ENCODE measurements around the gene NOTUM.

DNA sequence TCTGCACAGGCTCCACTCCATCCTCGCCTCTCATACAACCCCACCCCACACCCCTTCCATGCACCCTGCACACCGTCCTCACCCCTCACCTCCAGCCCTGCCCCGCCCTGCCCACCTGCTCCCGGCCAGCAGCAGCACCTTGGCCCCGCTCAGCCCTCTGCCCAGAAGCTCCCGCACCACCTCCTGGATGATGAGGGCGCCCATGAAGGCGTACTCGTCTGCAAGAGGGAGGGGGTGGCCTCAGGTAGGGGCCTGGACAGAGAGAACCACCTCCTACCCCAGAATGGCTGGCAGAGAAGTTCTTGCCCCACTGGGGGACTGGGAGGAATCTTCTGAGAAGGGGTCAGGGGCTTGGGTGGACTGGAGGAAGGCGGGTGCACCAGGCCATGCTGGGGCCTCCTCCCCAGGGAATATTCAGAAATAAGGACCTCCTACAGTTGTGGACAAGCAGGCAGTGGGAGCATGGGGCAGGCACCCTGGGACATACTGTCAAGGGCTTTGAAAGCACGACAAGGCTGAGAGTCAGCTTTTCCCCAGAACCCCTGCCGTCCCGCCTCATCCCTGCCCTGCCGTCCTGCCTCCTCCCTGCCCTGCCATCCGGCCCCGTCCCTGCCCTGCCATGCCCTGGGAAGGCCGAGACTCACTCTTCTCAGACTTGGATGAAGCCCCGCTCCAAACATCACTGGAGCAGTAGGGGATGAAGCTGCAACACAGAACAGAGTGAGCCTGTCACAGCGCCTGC, 3.1 kb downstream of the NOTUM start:
- TF ChIP-seq, protein P1, sequence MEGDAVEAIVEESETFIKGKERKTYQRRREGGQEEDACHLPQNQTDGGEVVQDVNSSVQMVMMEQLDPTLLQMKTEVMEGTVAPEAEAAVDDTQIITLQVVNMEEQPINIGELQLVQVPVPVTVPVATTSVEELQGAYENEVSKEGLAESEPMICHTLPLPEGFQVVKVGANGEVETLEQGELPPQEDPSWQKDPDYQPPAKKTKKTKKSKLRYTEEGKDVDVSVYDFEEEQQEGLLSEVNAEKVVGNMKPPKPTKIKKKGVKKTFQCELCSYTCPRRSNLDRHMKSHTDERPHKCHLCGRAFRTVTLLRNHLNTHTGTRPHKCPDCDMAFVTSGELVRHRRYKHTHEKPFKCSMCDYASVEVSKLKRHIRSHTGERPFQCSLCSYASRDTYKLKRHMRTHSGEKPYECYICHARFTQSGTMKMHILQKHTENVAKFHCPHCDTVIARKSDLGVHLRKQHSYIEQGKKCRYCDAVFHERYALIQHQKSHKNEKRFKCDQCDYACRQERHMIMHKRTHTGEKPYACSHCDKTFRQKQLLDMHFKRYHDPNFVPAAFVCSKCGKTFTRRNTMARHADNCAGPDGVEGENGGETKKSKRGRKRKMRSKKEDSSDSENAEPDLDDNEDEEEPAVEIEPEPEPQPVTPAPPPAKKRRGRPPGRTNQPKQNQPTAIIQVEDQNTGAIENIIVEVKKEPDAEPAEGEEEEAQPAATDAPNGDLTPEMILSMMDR (IDR thresholded peaks at IDR 0.05; ENCODE audit: extremely low read depth in 1 of 2, insufficient read depth in 1 of 2, low read depth in 1 of 2, low read length in 2 of 2), result no peak
- TF ChIP-seq EZH2 (IDR thresholded peaks at IDR 0.05; ENCODE audit: borderline replicate concordance, low read depth, low read length, severe bottlenecking) (no peak), POLR2A (IDR thresholded peaks at IDR 0.05; ENCODE audit: low read depth, low read length) (no peak), JUN (IDR thresholded peaks at IDR 0.05; ENCODE audit: borderline replicate concordance, insufficient read depth, insufficient read length, low read depth) (no peak), POLR2AphosphoS5 (IDR thresholded peaks at IDR 0.05; ENCODE audit: insufficient read depth, low read depth, low read length) (no peak), FOS (IDR thresholded peaks at IDR 0.05; ENCODE audit: borderline replicate concordance, insufficient read depth, low read length) (no peak), GATA2 (IDR thresholded peaks at IDR 0.05; ENCODE audit: insufficient read depth, insufficient read length, low read depth, low read length) (no peak), MYC (IDR thresholded peaks at IDR 0.05; ENCODE audit: low read depth, low read length) (no peak)

Data from endothelial cell of umbilical vein (primary cell).